ENCODE data around the gene TMEM163. TPM values are rescaled to one million over a fixed set of nuclear protein-coding genes. Genes with fewer than 3 reads are reported as not detected.

Gene TMEM163
- total RNA-seq, 1 donor, result not detected

DNA sequence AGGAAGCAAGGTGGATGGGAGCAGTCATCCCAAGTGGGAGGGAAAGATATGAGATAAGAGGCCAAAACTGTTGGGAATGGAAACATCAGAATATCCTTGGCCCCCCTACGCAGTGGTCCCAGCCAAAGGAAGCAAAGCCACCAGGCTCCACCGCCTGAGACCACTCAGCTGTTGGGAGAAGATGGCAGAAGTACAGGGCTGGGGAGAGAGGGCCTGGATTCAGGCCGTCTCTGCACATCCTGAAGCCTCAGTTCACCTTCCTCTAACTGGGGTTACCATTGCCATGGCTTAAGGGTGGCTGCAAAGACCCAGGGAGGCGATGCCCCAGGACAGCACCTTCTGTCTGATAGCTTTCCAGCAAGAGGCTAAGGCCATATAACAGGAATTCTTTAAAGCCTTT, 271.1 kb downstream of the TMEM163 start:
- H3K4me3 ChIP-seq (ENCODE audit: low read depth, low read length), result no peak overlapping the region
- TF ChIP-seq, protein P1, sequence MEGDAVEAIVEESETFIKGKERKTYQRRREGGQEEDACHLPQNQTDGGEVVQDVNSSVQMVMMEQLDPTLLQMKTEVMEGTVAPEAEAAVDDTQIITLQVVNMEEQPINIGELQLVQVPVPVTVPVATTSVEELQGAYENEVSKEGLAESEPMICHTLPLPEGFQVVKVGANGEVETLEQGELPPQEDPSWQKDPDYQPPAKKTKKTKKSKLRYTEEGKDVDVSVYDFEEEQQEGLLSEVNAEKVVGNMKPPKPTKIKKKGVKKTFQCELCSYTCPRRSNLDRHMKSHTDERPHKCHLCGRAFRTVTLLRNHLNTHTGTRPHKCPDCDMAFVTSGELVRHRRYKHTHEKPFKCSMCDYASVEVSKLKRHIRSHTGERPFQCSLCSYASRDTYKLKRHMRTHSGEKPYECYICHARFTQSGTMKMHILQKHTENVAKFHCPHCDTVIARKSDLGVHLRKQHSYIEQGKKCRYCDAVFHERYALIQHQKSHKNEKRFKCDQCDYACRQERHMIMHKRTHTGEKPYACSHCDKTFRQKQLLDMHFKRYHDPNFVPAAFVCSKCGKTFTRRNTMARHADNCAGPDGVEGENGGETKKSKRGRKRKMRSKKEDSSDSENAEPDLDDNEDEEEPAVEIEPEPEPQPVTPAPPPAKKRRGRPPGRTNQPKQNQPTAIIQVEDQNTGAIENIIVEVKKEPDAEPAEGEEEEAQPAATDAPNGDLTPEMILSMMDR (IDR thresholded peaks at IDR 0.05; ENCODE audit: insufficient read depth, low read depth, low read length), result no peak
- DNase-seq (ENCODE audit: low read depth), result no peak

DNA sequence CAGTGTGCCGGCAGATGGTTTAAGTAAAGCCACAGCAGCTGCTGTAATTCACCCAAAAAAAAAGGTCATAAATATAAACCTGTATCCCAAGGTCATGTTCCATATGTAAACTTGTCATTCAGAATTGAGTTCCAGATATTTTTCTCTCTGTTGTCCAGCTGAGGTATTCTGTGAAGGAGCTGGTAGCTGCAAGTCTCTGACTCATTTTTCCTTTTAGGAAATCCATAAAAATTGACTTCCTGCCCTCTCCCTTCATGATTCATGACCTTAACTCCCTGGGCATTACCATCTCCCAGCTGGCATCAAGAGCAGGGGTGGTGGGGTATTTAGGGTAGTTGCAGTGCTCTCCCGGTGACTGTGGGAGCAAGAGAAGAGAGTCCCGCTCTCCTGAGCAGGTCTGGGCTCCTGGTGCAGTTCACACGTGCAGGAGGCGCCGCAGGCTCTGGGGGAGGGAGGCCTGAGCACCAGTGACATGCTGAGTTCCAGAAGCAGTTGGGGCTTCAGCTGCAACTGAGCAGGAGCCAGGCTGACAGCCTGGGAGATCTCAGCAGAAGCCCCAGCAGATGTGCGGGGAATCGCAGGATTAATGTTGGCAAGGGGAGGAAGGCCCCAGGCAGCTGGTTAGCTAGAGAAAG, 272.3 kb downstream of the TMEM163 start:
- DNase-seq (ENCODE audit: low read depth), result peak; percentile 85
- TF ChIP-seq, protein P1 (IDR thresholded peaks at IDR 0.05; ENCODE audit: insufficient read depth, low read depth, low read length), result no peak
- no peak overlapping the region for H3K4me3 ChIP-seq (ENCODE audit: low read depth, low read length)

DNA sequence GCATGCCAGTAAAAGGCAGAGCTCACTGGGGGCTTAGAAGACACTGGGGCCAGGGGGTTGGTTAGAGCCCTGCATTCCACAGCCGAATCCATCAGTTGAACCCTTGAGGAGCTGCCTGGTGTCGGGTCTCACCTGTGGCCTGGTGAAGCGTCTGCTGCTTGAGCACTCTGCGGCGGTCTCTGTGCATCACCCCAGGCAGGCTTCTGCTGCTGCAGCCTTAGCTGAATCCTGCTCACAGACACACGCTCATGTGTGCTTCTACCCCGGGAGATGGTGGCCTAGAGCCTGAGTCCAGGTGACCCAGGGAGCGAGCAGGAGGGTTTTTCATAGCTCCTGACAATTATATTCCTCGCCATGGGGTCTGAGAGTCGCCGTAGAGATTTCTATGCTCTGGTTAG, 272.8 kb downstream of the TMEM163 start:
- H3K4me3 ChIP-seq (ENCODE audit: low read depth, low read length), result no peak overlapping the region
- TF ChIP-seq, protein P1 (IDR thresholded peaks at IDR 0.05; ENCODE audit: insufficient read depth, low read depth, low read length), result no peak

DNA sequence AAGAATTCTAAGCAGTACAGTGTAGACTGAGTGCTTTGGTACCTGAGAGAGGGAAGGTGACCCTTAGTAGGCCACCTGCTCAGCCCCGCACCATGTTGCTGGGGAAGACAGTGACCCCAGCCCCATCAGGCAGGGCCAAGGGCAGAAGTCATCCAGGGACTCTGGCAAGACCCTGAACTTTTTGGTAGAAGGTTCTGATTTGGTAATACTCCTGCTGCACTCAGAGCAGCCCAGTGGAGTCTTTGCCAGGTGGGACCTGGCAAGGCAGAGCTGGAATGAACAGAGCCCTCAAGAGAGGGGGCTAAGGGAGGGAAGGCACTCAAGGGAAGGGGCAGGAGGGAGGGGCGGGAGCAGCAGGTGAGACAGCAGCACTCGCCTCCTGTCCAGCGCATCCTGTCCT, 273.7 kb downstream of the TMEM163 start:
- TF ChIP-seq, protein P1 (IDR thresholded peaks at IDR 0.05; ENCODE audit: insufficient read depth, low read depth, low read length), result no peak
- no peak for DNase-seq (ENCODE audit: low read depth)
- H3K4me3 ChIP-seq (ENCODE audit: low read depth, low read length), result no peak overlapping the region

More for the DNA sequence above, 272.8 kb downstream of the TMEM163 start:
- DNase-seq (ENCODE audit: low read depth), result no peak

DNA sequence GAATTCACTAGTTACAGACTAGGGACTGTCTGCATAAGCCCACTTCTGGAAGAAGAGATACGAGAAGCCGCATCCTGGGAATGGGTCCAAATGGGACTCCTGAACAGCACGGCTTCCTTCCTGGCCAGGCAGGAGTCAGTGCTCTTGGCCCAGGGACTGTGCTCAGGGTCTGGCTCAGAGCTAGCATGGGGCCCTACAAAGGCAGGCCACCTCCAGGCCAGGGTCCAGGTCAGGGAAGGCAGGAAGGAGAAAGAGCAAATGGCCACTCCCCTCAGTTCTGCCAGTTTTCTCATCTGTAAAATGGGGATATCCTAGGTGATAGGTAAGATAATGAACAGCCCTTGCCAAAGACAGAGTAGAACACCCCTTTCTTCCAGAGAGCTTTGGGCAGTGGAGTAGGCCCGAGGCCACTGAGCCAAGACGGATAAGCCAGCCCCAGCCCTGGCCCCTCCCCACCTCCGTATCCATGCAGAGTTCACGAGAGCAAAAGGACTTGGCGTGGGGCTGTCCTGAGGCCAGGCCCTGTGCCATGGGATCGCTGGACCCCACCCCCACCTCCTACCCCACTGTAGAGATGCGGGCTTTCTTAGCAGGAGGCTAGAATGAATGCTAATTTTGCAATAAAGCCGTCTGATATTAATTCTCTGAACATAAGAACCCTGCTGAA, 274.9 kb downstream of the TMEM163 start:
- TF ChIP-seq, protein P1 (IDR thresholded peaks at IDR 0.05; ENCODE audit: insufficient read depth, low read depth, low read length), result no peak
- DNase-seq (ENCODE audit: low read depth), result no peak
- no peak overlapping the region for H3K4me3 ChIP-seq (ENCODE audit: low read depth, low read length)

DNA sequence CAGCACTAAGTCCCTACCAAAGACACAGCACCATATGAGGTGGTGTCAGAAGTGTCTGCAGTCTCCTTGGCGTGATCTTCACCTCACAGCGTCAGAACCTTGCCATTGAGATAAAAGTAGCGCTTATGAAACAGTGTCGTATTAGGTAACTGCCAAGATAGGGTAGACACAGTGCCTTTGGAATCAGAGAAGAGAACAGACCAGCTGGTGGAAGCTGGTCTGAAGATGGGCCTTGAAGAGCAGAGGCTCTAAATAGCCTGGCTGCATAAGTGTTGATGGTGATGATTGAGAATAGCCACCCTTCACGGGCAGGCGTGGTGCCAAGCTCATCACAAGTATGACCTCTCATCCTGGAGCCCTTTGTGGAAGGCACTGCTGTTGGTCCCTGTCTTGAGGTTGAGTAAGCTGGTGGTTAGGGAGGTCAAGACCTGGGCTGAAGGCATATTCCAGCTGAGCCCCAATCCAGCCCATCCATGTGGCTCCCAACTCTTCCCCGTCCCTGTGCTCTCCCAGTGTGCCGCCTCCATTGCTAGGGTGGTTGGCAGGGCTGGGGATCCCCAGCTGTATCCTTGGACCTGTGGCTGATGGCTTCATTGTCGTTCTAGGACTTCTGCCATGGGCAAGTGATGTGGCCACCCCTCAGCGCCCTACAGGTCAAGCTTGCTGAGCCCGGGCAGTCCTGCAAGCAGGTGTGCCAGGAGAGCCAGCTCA, 277.5 kb downstream of the TMEM163 start:
- TF ChIP-seq, protein P1 (IDR thresholded peaks at IDR 0.05; ENCODE audit: insufficient read depth, low read depth, low read length), result no peak
- DNase-seq (ENCODE audit: low read depth), result peak; percentile 36
- H3K4me3 ChIP-seq (ENCODE audit: low read depth, low read length), result no peak overlapping the region
